Transverse colon (tissue), 3 donors: ENCODE measurements around the gene DNM1.

ENCODE experiments used
- EP300 ChIP-seq: sonication (generic); formaldehyde crosslinking; IDR thresholded peaks from one replicate; pipeline ENCODE4 v1.6.1; 2017; ENCODE audit warnings: antibody characterized with exemption, low read depth
- POLR2A ChIP-seq: fragments of 450-650 bp; IDR thresholded peaks from one replicate; pipeline ENCODE4 v1.6.1; 2016; ENCODE audit warnings: antibody characterized with exemption, mild to moderate bottlenecking, moderate library complexity
- TF ChIP-seq, protein P1 (sequence below), 5 experiments: fragments of 200-600 bp in 3 of 5; fragments of 450-650 bp in 2 of 5; sonication (generic) in 3 of 5; IDR thresholded peaks; 1 replicate in 2 of 5; 2 replicates in 3 of 5; pipeline ENCODE4 v1.5.1; 2016 to 2017; ENCODE audit warnings: antibody characterized with exemption in 5 of 5, inconsistent platforms in 3 of 5, mild to moderate bottlenecking in 2 of 5, moderate library complexity in 1 of 5

DNA sequence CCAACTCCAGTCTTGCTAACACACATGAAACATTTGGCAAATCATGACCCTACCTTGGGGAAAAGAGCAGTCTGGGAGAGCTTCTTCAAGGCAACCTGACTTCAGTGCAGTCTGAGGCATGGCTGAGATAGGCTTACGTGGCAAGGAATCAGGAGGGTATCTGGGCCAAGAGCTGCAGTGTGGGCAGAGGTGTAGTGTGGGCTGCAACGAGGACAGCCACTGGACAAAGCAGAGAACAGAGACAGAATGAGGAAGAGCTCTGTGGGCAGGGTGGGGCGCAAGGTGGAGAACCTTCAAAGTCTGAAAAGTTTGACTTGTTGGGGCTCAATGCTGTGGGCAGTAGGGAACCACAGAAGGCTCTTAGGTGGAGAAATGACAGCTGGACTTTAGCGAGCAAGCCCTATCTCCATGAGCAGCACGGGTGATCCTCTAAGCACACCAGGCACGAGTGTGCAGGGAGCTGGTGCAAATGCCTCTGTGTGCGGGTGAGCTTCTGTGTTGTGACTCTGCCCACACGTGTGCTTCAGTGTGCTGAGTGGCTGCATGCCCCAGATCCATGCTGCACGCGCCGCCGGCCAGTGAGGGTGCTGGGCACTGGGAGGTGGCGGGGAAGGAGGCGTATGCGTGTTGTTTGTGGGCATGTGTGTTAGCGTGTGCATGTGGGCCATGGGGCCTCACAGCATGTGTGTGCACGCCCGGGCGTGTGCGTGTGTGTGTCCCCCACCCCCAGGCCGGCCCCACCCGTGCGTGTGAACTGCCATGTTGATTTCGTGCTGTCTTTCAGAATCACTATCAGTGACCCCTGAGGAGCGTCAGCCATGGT, 49.3 kb downstream of the DNM1 start:
- TF ChIP-seq, protein P1, sequence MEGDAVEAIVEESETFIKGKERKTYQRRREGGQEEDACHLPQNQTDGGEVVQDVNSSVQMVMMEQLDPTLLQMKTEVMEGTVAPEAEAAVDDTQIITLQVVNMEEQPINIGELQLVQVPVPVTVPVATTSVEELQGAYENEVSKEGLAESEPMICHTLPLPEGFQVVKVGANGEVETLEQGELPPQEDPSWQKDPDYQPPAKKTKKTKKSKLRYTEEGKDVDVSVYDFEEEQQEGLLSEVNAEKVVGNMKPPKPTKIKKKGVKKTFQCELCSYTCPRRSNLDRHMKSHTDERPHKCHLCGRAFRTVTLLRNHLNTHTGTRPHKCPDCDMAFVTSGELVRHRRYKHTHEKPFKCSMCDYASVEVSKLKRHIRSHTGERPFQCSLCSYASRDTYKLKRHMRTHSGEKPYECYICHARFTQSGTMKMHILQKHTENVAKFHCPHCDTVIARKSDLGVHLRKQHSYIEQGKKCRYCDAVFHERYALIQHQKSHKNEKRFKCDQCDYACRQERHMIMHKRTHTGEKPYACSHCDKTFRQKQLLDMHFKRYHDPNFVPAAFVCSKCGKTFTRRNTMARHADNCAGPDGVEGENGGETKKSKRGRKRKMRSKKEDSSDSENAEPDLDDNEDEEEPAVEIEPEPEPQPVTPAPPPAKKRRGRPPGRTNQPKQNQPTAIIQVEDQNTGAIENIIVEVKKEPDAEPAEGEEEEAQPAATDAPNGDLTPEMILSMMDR (IDR thresholded peaks at IDR 0.05): no peak
- TF ChIP-seq POLR2A (no peak), EP300 (no peak)
